MM.1S (cell line): ENCODE measurements around the gene GPHN.

Experiments
- DNase-seq: peaks from one replicate; pipeline ENCODE4 v3.0.0-alpha.2; 2015
- H2AFZ ChIP-seq: fragments of 300-600 bp; sonication (generic); 2 replicates; pipeline ENCODE4 v1.6.0; 2016; ENCODE audit warnings: antibody characterized with exemption, low read length
- H3F3A ChIP-seq: fragments of 300-600 bp; sonication (generic); 2 replicates; pipeline ENCODE4 v1.6.1; 2016; ENCODE audit warnings: mild to moderate bottlenecking, antibody characterized with exemption, low read length, moderate library complexity, mixed read lengths; ENCODE audit not compliant: insufficient read depth
- H3K27ac ChIP-seq: fragments of 300-600 bp; sonication (generic); 2 replicates; pipeline ENCODE4 v1.5.1; 2016; ENCODE audit warnings: mild to moderate bottlenecking, low read length
- H3K27me3 ChIP-seq: fragments of 300-600 bp; sonication (generic); replicated peaks from 2 replicates; pipeline ENCODE4 v1.6.0; 2016; ENCODE audit warnings: low read length; ENCODE audit not compliant: insufficient read depth
- H3K36me3 ChIP-seq: fragments of 300-600 bp; sonication (generic); replicated peaks from 2 replicates; pipeline ENCODE4 v1.6.1; 2016; ENCODE audit warnings: mild to moderate bottlenecking, low read length, mixed read lengths; ENCODE audit not compliant: insufficient read depth
- H3K4me1 ChIP-seq: fragments of 300-600 bp; sonication (generic); 2 replicates; pipeline ENCODE4 v1.6.1; 2016; ENCODE audit warnings: low read length, mixed read lengths
- H3K4me2 ChIP-seq: fragments of 300-600 bp; sonication (generic); 2 replicates; pipeline ENCODE4 v1.6.0; 2016; ENCODE audit warnings: low read depth, low read length
- H3K4me3 ChIP-seq: fragments of 300-600 bp; sonication (generic); 2 replicates; pipeline ENCODE4 v1.5.1; 2016; ENCODE audit warnings: low read length, mixed read lengths
- H3K79me2 ChIP-seq: fragments of 300-600 bp; sonication (generic); 2 replicates; pipeline ENCODE4 v1.6.1; 2016; ENCODE audit warnings: mixed run types, low read length, mixed read lengths
- H3K9ac ChIP-seq: fragments of 300-600 bp; sonication (generic); 2 replicates; pipeline ENCODE4 v1.6.1; 2016; ENCODE audit warnings: low read length, mixed read lengths
- H3K9me2 ChIP-seq: fragments of 300-600 bp; sonication (generic); replicated peaks from 2 replicates; pipeline ENCODE4 v1.6.1; 2016; ENCODE audit warnings: mild to moderate bottlenecking, low read length, mixed read lengths; ENCODE audit not compliant: insufficient read depth
- H3K9me3 ChIP-seq: fragments of 300-600 bp; sonication (generic); replicated peaks from 2 replicates; pipeline ENCODE4 v1.6.1; 2016; ENCODE audit warnings: mild to moderate bottlenecking, low read length, mixed read lengths; ENCODE audit not compliant: insufficient read depth
- H4K20me1 ChIP-seq: fragments of 300-600 bp; sonication (generic); 2 replicates; pipeline ENCODE4 v1.6.1; 2016; ENCODE audit warnings: mild to moderate bottlenecking, low read length, moderate library complexity, mixed read lengths; ENCODE audit not compliant: insufficient read depth
- CTCF ChIP-seq: fragments of 300-600 bp; sonication (generic); IDR thresholded peaks from 2 replicates; pipeline ENCODE4 v1.5.1; 2016; ENCODE audit warnings: antibody characterized with exemption, low read length, mixed read lengths
- EZH2 ChIP-seq: fragments of 300-600 bp; sonication (generic); optimal IDR thresholded peaks from 2 replicates; pipeline ENCODE3; 2017; ENCODE audit warnings: low read depth, mild to moderate bottlenecking, antibody characterized with exemption, low read length, mixed read lengths
- EZH2phosphoT487 ChIP-seq: fragments of 300-600 bp; sonication (generic); IDR thresholded peaks from 2 replicates; pipeline ENCODE4 v1.6.1; 2018; ENCODE audit warnings: antibody characterized with exemption, low read length

Gene GPHN

GRCh38 chr14:67168110-67168441, 660.1 kb downstream of the GPHN start:
- Histone ChIP-seq H3K79me2 (no peaks in the 10 kb centered on the region), H3F3A (no peaks in the 10 kb centered on the region), H3K4me2 (no peak overlapping the region), H3K4me3 (no peak overlapping the region), H3K36me3 (no peaks in the 10 kb centered on the region), H3K9ac (no peak overlapping the region), H3K9me3 (no peaks in the 10 kb centered on the region), H3K4me1 (no peaks in the 10 kb centered on the region), H4K20me1 (no peaks in the 10 kb centered on the region), H3K27ac (no peak overlapping the region), H3K27me3 (no peaks in the 10 kb centered on the region), H2AFZ (no peak overlapping the region), H3K9me2 (no peaks in the 10 kb centered on the region)
- TF ChIP-seq CTCF: no peak
- no peak for TF ChIP-seq EZH2
- no peak for TF ChIP-seq EZH2phosphoT487
- no peak for DNase-seq

- Histone ChIP-seq H3K9ac (no peak overlapping the region), H2AFZ (no peak overlapping the region), H3K36me3 (no peaks in the 10 kb centered on the region), H3K27me3 (no peaks in the 10 kb centered on the region), H3K9me3 (no peaks in the 10 kb centered on the region), H4K20me1 (no peaks in the 10 kb centered on the region), H3K4me2 (no peak overlapping the region), H3K9me2 (no peaks in the 10 kb centered on the region), H3K27ac (no peak overlapping the region), H3K79me2 (no peaks in the 10 kb centered on the region), H3K4me1 (no peaks in the 10 kb centered on the region), H3F3A (no peaks in the 10 kb centered on the region), H3K4me3 (no peak overlapping the region)
- TF ChIP-seq EZH2phosphoT487: no peak
- no peak for TF ChIP-seq EZH2
- no peak for TF ChIP-seq CTCF
- DNase-seq: no peak
These were observed 662.7 kb downstream of the GPHN start for GRCh38 chr14:67170660-67171059.

- Histone ChIP-seq H3K36me3 (no peaks in the 10 kb centered on the region), H3K9me3 (no peaks in the 10 kb centered on the region), H3K27ac (no peak overlapping the region), H4K20me1 (no peaks in the 10 kb centered on the region), H2AFZ (no peak overlapping the region), H3K9ac (no peak overlapping the region), H3K9me2 (no peaks in the 10 kb centered on the region), H3K4me2 (no peak overlapping the region), H3K4me3 (no peak overlapping the region), H3K27me3 (no peaks in the 10 kb centered on the region), H3K79me2 (no peaks in the 10 kb centered on the region), H3K4me1 (no peaks in the 10 kb centered on the region), H3F3A (no peaks in the 10 kb centered on the region)
- no peak for DNase-seq
- no peak for TF ChIP-seq EZH2phosphoT487
- TF ChIP-seq EZH2: no peak
- TF ChIP-seq CTCF: no peak
These were observed 664.1 kb downstream of the GPHN start for GRCh38 chr14:67172056-67172455.

- no peaks in the 10 kb centered on the region for H3K9me2 ChIP-seq
- H2AFZ ChIP-seq: no peak overlapping the region
- no peaks in the 10 kb centered on the region for H3K9me3 ChIP-seq
- DNase-seq: no peak
- no peak overlapping the region for H3K27ac ChIP-seq
- no peaks in the 10 kb centered on the region for H3K27me3 ChIP-seq
- H3K4me3 ChIP-seq: no peak overlapping the region
- no peaks in the 10 kb centered on the region for H3F3A ChIP-seq
- no peaks in the 10 kb centered on the region for H3K4me1 ChIP-seq
- no peaks in the 10 kb centered on the region for H3K36me3 ChIP-seq
- H3K79me2 ChIP-seq: no peaks in the 10 kb centered on the region
- H4K20me1 ChIP-seq: no peaks in the 10 kb centered on the region
- TF ChIP-seq EZH2phosphoT487: no peak
- TF ChIP-seq CTCF: no peak
- TF ChIP-seq EZH2: no peak
- H3K4me2 ChIP-seq: no peak overlapping the region
- no peak overlapping the region for H3K9ac ChIP-seq
These were observed 664.6 kb downstream of the GPHN start for GRCh38 chr14:67172520-67172919.
